ENCODE results near the gene MXRA7.

MXRA7 gene

DNA sequence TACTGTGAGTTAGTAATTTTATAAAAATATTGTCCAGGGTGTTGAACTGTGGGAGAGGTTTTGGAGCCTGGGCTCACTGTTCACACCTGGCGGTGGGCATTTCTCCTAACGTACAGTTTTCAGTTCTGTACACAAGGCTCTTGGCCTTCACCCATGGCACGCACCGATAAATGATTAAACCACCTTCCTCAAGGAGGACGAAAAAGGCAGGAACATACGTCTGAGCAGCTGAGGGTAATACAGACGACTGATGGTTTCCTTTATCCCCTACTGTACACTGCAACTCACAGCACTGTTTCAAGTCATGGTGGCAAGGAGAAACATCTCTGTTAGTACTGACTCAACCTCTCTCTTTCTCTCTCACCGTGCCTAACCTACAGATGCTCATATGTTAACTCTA lies 65.8 kb downstream of the MXRA7 start:
- H3K36me3 Mint-ChIP-seq (ENCODE audit: low read depth): peaks cover 5% of the 10 kb centered on the region
- no peak overlapping the region for H3K27ac Mint-ChIP-seq
- H3K9me3 Mint-ChIP-seq: peaks cover 26% of the 10 kb centered on the region
- no peak overlapping the region for H3K4me3 Mint-ChIP-seq
- TF ChIP-seq, protein P1, sequence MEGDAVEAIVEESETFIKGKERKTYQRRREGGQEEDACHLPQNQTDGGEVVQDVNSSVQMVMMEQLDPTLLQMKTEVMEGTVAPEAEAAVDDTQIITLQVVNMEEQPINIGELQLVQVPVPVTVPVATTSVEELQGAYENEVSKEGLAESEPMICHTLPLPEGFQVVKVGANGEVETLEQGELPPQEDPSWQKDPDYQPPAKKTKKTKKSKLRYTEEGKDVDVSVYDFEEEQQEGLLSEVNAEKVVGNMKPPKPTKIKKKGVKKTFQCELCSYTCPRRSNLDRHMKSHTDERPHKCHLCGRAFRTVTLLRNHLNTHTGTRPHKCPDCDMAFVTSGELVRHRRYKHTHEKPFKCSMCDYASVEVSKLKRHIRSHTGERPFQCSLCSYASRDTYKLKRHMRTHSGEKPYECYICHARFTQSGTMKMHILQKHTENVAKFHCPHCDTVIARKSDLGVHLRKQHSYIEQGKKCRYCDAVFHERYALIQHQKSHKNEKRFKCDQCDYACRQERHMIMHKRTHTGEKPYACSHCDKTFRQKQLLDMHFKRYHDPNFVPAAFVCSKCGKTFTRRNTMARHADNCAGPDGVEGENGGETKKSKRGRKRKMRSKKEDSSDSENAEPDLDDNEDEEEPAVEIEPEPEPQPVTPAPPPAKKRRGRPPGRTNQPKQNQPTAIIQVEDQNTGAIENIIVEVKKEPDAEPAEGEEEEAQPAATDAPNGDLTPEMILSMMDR (IDR thresholded peaks at IDR 0.05): no peak
- DNase-seq: no peak
- H3K4me1 Mint-ChIP-seq: peaks cover 24% of the 10 kb centered on the region
- peaks cover 31% of the 10 kb centered on the region for H3K27me3 Mint-ChIP-seq (ENCODE audit: low read depth, poor library complexity)

DNA sequence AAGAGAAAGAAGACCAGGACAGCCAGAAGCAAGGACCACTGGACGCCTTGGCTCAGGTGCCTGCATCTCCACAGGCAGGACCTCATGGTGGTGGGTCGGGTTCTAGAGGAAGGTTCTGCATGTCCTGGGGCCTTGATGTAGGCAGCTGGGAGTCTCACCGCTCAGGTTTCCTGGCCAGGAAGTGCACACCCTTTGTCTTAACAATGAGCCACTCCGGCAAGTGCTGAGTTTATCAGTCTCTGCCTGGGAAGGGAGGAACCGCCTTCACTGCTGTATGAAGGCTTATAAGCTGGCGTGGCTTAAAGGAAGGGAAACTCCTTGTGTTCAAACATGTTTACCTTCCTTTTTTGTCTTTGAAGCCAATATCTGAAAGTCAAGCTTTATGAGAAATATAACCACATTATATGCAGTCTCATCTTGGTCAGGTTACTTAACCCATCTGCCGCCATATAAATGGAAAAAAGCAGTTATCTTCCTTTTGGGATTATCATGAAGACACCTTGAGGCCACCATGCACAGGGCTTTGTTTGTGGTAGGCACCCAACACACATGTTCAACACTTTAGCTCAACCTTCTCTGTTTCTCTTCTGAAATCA lies 67.1 kb downstream of the MXRA7 start, which contains the start of gene ST6GALNAC1:
ST6GALNAC1 (minus strand) TSS at position 205 of the 596 bp plus-strand sequence; CDS start at position 86, 119 bp downstream.
- Mint-ChIP-seq H3K36me3 (ENCODE audit: low read depth) (peaks cover 5% of the 10 kb centered on the region), H3K4me1 (peaks cover 37% of the 10 kb centered on the region), H3K9me3 (peaks cover 26% of the 10 kb centered on the region), H3K27me3 (ENCODE audit: low read depth, poor library complexity) (peaks cover 22% of the 10 kb centered on the region), H3K4me3 (no peak within 1 kb of the TSS), H3K27ac (no peak within 1 kb of the TSS)
- DNase-seq: no peak
- TF ChIP-seq, protein P1 (IDR thresholded peaks at IDR 0.05): no peak

DNA sequence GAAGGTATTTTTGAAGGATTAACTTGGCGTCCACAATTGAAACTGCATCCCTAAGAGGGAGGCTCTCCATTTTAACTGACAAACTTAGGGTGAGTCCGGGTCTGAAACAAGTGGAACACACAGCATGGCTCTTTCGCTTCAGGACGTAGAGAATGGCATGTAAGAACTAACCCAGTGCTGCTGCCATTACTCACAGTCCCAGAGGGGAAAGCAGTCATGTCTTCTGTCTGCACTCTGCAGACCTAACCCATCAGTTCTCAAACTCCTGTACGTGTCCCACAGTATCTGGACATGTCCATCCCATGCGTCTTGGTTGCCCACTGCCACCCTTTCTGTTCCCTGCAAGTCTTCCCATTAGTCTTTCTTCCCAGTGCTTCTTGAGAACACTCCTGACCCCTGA lies 67.8 kb downstream of the MXRA7 start:
- Mint-ChIP-seq H3K9me3 (peaks cover 26% of the 10 kb centered on the region), H3K4me1 (peaks cover 42% of the 10 kb centered on the region), H3K27me3 (ENCODE audit: low read depth, poor library complexity) (peaks cover 22% of the 10 kb centered on the region), H3K4me3 (no peak overlapping the region), H3K36me3 (ENCODE audit: low read depth) (peaks cover 5% of the 10 kb centered on the region), H3K27ac (no peak overlapping the region)
- DNase-seq: no peak
- TF ChIP-seq, protein P1 (IDR thresholded peaks at IDR 0.05): no peak

DNA sequence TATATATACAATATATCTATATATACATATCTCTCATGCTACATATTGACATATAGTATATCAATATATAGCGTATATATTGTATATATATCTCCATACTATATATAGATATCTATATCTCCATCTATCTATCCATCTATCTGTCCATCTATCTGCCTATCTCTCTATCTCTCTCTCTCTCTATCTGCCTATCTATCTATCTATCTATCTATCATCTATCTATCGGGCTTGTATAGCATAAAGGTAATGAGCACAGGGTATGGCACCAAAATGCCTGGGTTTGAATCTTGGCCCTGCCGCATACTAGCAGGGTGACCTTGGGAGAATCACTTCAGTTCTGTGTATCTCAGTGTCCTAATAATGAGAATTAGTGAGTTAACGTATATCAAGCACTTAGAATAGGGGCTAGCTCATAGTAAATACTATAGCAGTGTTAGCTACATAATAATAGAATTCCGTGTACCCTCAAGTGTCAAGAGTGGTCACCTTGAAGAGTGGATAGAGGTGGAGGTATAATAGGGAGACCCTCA lies 68.7 kb downstream of the MXRA7 start:
- Mint-ChIP-seq H3K27ac (no peak overlapping the region), H3K4me1 (peaks cover 51% of the 10 kb centered on the region), H3K36me3 (ENCODE audit: low read depth) (peaks cover 5% of the 10 kb centered on the region), H3K4me3 (no peak overlapping the region), H3K9me3 (peaks cover 20% of the 10 kb centered on the region), H3K27me3 (ENCODE audit: low read depth, poor library complexity) (peaks cover 22% of the 10 kb centered on the region)
- no peak for DNase-seq
- TF ChIP-seq, protein P1 (IDR thresholded peaks at IDR 0.05): no peak

DNA sequence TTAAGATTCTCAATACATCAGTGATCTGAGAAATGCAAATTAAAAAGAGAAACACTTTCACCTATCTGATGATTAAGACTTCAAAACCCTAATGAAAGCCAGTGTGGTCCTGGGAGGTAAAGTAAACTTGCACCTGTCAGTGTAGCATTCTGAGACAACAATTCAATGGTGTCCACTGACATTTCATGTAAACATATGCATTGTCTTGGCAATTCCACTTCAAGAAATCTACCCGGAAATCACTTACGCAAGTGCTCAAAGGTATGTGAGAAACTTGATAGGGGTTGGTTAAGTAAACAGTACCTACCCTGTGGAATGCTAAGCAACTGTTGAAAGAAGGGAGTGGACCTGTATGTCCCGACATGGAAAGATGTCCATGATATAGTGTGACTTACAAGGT lies 69.3 kb downstream of the MXRA7 start:
- H3K4me3 Mint-ChIP-seq: no peak overlapping the region
- no peak overlapping the region for H3K27ac Mint-ChIP-seq
- H3K36me3 Mint-ChIP-seq (ENCODE audit: low read depth): peaks cover 1% of the 10 kb centered on the region
- H3K4me1 Mint-ChIP-seq: peaks cover 52% of the 10 kb centered on the region
- TF ChIP-seq, protein P1 (IDR thresholded peaks at IDR 0.05): no peak
- peaks cover 22% of the 10 kb centered on the region for H3K27me3 Mint-ChIP-seq (ENCODE audit: low read depth, poor library complexity)
- H3K9me3 Mint-ChIP-seq: peaks cover 16% of the 10 kb centered on the region
- no peak for DNase-seq

All from nephron progenitor cell (in vitro differentiated cells).